ENCODE results near the gene ARHGEF37. TPM values are rescaled to one million over a fixed set of nuclear protein-coding genes. Genes with fewer than 3 reads are reported as not detected.

Gene ARHGEF37
- total RNA-seq, 1 experiment from 2014 or later: 0.42 TPM

DNA sequence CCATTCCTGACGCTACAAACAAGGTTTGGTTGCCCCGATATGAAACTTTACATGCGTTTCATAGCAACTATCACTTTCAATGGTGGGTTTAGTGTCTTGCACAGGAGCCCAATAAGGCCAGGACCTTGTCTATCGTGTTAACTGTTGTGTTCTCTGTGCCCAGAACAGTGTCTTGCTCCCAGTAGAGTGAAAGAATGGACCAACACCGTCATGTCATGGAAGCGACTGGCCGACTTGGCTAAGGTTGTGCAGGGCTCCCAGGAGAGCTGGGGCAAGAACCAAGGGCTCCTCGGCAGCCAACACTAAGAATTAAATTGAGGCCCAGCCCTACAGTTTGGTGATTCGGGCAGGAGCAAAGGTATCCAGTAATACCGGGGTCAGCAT is 498 bp upstream of the ARHGEF37 start:
- H3K4ac ChIP-seq (ENCODE audit: low read depth, low read length): no peak overlapping the region
- peaks cover 14 to 16% of the 10 kb centered on the region in 2 experiments for H3K4me1 Mint-ChIP-seq
- H3K79me1 ChIP-seq (ENCODE audit: insufficient read depth, low read depth, low read length, poor library complexity, severe bottlenecking): no peaks in the 10 kb centered on the region
- no peak overlapping the region for H2BK12ac ChIP-seq (ENCODE audit: insufficient read length, low read depth, low read length)
- no peaks in the 10 kb centered on the region for H3K9me3 ChIP-seq (ENCODE audit: control insufficient read depth, low read depth, low read length)
- H4K91ac ChIP-seq (ENCODE audit: insufficient read length, low read depth, low read length): no peak overlapping the region
- no peak overlapping the region for H3K27ac ChIP-seq (ENCODE audit: insufficient read length, low read depth, low read length)
- no peak overlapping the region for H3K27ac Mint-ChIP-seq
- no peaks in the 10 kb centered on the region for H3K4me1 ChIP-seq (ENCODE audit: insufficient read depth, low read length)
- peak overlapping the region; percentile 58 for H3K4me2 ChIP-seq (ENCODE audit: insufficient read depth, insufficient read length, low read length)
- H3T11ph ChIP-seq (ENCODE audit: low read length): no peak overlapping the region
- H4K20me1 ChIP-seq (ENCODE audit: control insufficient read depth, insufficient read depth, insufficient read length): no peaks in the 10 kb centered on the region
- TF ChIP-seq, protein P1, sequence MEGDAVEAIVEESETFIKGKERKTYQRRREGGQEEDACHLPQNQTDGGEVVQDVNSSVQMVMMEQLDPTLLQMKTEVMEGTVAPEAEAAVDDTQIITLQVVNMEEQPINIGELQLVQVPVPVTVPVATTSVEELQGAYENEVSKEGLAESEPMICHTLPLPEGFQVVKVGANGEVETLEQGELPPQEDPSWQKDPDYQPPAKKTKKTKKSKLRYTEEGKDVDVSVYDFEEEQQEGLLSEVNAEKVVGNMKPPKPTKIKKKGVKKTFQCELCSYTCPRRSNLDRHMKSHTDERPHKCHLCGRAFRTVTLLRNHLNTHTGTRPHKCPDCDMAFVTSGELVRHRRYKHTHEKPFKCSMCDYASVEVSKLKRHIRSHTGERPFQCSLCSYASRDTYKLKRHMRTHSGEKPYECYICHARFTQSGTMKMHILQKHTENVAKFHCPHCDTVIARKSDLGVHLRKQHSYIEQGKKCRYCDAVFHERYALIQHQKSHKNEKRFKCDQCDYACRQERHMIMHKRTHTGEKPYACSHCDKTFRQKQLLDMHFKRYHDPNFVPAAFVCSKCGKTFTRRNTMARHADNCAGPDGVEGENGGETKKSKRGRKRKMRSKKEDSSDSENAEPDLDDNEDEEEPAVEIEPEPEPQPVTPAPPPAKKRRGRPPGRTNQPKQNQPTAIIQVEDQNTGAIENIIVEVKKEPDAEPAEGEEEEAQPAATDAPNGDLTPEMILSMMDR (conservative IDR thresholded peaks at IDR 0.05): no peak
- H2BK15ac ChIP-seq (ENCODE audit: low read depth, low read length): no peak overlapping the region
- no peak overlapping the region for H2BK120ac ChIP-seq (ENCODE audit: low read depth, low read length, poor library complexity, severe bottlenecking)
- H4K5ac ChIP-seq (ENCODE audit: insufficient read length, low read depth, low read length): no peak overlapping the region
- no peaks in the 10 kb centered on the region for H3K9me3 Mint-ChIP-seq
- no peak overlapping the region for H3K23ac ChIP-seq (ENCODE audit: insufficient read length, low read depth, low read length)
- H3K79me2 ChIP-seq (ENCODE audit: insufficient read depth, low read length): no peaks in the 10 kb centered on the region
- H2BK5ac ChIP-seq (ENCODE audit: insufficient read length, low read length): no peak overlapping the region
- H3K27me3 ChIP-seq (ENCODE audit: insufficient read depth, low read length): peaks cover 3% of the 10 kb centered on the region
- peaks cover 8% of the 10 kb centered on the region for H3K23me2 ChIP-seq (ENCODE audit: insufficient read length, low read depth, low read length, poor library complexity, severe bottlenecking)
- WGBS (ENCODE audit: extremely low coverage, insufficient read length, low lambda C conversion rate): no CpG with 5 or more reads among the region's 10 CpGs
- no peak overlapping the region for H3K9ac ChIP-seq (ENCODE audit: extremely low read depth, insufficient read length, low read length)
- H3K27me3 Mint-ChIP-seq (ENCODE audit: low read depth): peaks cover 47% of the 10 kb centered on the region
- H3K14ac ChIP-seq (ENCODE audit: insufficient read depth, low read length): no peak overlapping the region
- H3K18ac ChIP-seq (ENCODE audit: insufficient read length, low read depth, low read length): no peak overlapping the region
- DNase-seq: no peak
- H3K36me3 Mint-ChIP-seq (ENCODE audit: insufficient read depth in 1 of 3, low read depth in 3 of 3): no peaks in the 10 kb centered on the region
- H4K8ac ChIP-seq (replicated peaks; ENCODE audit: insufficient read length, low read depth, low read length): no peak overlapping the region
- H2BK20ac ChIP-seq (ENCODE audit: low read depth, low read length, poor library complexity, severe bottlenecking): no peak overlapping the region
- peak overlapping the region; percentile 63 to 78 for H3K4me3 Mint-ChIP-seq
- no peak overlapping the region for H3K56ac ChIP-seq (ENCODE audit: insufficient read length, low read depth, low read length)
- no peak overlapping the region for H2AFZ ChIP-seq (ENCODE audit: low read length)
- H2AK5ac ChIP-seq (ENCODE audit: insufficient read length, low read length): no peak overlapping the region
